Natural killer cell (primary cell): ENCODE measurements around the gene SAG. TPM values are rescaled to one million over a fixed set of nuclear protein-coding genes. Genes with fewer than 3 reads are reported as not detected.

Experiments
- ATAC-seq, 3 donors: fragments of 150-1000 bp in 2 of 3; fragments of 200-7000 bp in 1 of 3; cut with Tn5 transposase; 1 replicate in 1 of 3; 2 replicates in 2 of 3; pipeline ENCODE4 v1.10.0; 2021; ENCODE audit warnings: mild to moderate bottlenecking in 2 of 3, moderate library complexity in 2 of 3
- DNase-seq, 2 donors: peaks; one replicate each; pipeline versions ENCODE4 v3.0.0 to v3.0.0-alpha.2; 2013 to 2021; ENCODE audit warnings: mixed read lengths in 1 of 2
- H3K27ac ChIP-seq: one replicate; pipeline ENCODE4 v1.5.1; 2013; ENCODE audit warnings: mild to moderate bottlenecking, low read length
- H3K27me3 ChIP-seq: one replicate; pipeline ENCODE4 v1.6.1; 2013; ENCODE audit warnings: low read length; ENCODE audit not compliant: control insufficient read depth, insufficient read depth
- H3K36me3 ChIP-seq: one replicate; pipeline ENCODE4 v1.6.1; 2013; ENCODE audit warnings: low read length; ENCODE audit not compliant: control insufficient read depth, insufficient read depth
- H3K4me1 ChIP-seq: one replicate; pipeline ENCODE4 v1.6.1; 2013; ENCODE audit warnings: low read length; ENCODE audit not compliant: control insufficient read depth, insufficient read depth
- H3K4me3 ChIP-seq: one replicate; pipeline ENCODE4 v1.5.1; 2013; ENCODE audit warnings: low read length
- H3K9me3 ChIP-seq: one replicate; pipeline ENCODE4 v1.6.1; 2013; ENCODE audit warnings: low read length; ENCODE audit not compliant: control insufficient read depth, insufficient read depth
- H3K27ac Mint-ChIP-seq, 2 donors: one replicate each; pipeline ENCODE4 v1.8.0; 2022; ENCODE audit warnings: mild to moderate bottlenecking in 2 of 2, mixed read lengths in 2 of 2, moderate library complexity in 1 of 2
- H3K27me3 Mint-ChIP-seq, 2 donors: one replicate each; pipeline ENCODE4 v1.8.0; 2022; ENCODE audit warnings: low read depth in 2 of 2, mixed read lengths in 2 of 2
- H3K36me3 Mint-ChIP-seq: one replicate; pipeline ENCODE4 v1.8.0; 2022; ENCODE audit warnings: mixed read lengths
- H3K4me1 Mint-ChIP-seq, 2 donors: one replicate each; pipeline ENCODE4 v1.8.0; 2022; ENCODE audit warnings: mixed read lengths in 2 of 2
- H3K4me3 Mint-ChIP-seq: one replicate; pipeline ENCODE4 v1.8.0; 2022; ENCODE audit warnings: mild to moderate bottlenecking, moderate library complexity, mixed read lengths
- H3K9me3 Mint-ChIP-seq, 2 donors: one replicate each; pipeline ENCODE4 v1.8.0; 2022; ENCODE audit warnings: mixed read lengths in 2 of 2
- CTCF ChIP-seq: fragments of 200-600 bp; IDR thresholded peaks from one replicate; pipeline ENCODE4 v1.8.0; 2022; ENCODE audit warnings: antibody characterized with exemption
- WGBS: methylation state at CpG from one replicate; pipeline ENCODE4 v1.1.7; 2013; ENCODE audit warnings: missing lambda C conversion rate; ENCODE audit not compliant: insufficient coverage; 5-methylcytosine and 5-hydroxymethylcytosine counted together
- intact Hi-C: fragments of 100-400 bp; cut with micrococcal nuclease; formaldehyde crosslinking; loops from one replicate; pipeline ENCODE4 v1.14.2; 2022
- total RNA-seq, 4 donors: library from RNA; stranded (reverse); fragments of 120-200 nt in 1 of 4; gene quantifications; one replicate each; pipeline versions ENCODE4 v1.2.3 to v1.2.4, GENCODE V29; 2013 to 2022

The SAG gene
- total RNA-seq, 3 donors from 2014 or later (not counting 1 experiment from before 2014, with no cell fraction given): 0.11 to 0.33 (median 0.12) TPM

GRCh38 chr2:233290051-233290845 is 17.4 kb upstream of the SAG start:
- no peak for DNase-seq
- no peak overlapping the region for H3K4me3 Mint-ChIP-seq
- no peaks in the 10 kb centered on the region for H3K9me3 Mint-ChIP-seq
- no peak for ATAC-seq
- TF ChIP-seq CTCF: no peak
- no peaks in the 10 kb centered on the region for H3K4me1 ChIP-seq
- 96% methylated on average over 10 of the region's 10 CpGs for WGBS
- peaks cover 94% of the 10 kb centered on the region for H3K36me3 ChIP-seq
- H3K36me3 Mint-ChIP-seq: peaks cover 68% of the 10 kb centered on the region
- H3K27ac Mint-ChIP-seq: peak overlapping the region in 1 of 2 donors; percentile 19
- no peaks in the 10 kb centered on the region for H3K27me3 ChIP-seq
- no peak overlapping the region for H3K27ac ChIP-seq
- intact Hi-C loops: no loop called here
- H3K4me1 Mint-ChIP-seq: peaks cover 5 to 33% of the 10 kb centered on the region in 2 donors
- no peaks in the 10 kb centered on the region for H3K9me3 ChIP-seq
- no peak overlapping the region for H3K4me3 ChIP-seq
- no peaks in the 10 kb centered on the region for H3K27me3 Mint-ChIP-seq

GRCh38 chr2:233295891-233296290 is 11.7 kb upstream of the SAG start:
- ATAC-seq (no peak), DNase-seq (no peak)
- peak overlapping the region; percentile 23 to 38 for H3K27ac Mint-ChIP-seq
- no peaks in the 10 kb centered on the region for H3K9me3 Mint-ChIP-seq
- intact Hi-C loops: no loop called here
- TF ChIP-seq CTCF: no peak
- Histone ChIP-seq H3K9me3 (no peaks in the 10 kb centered on the region), H3K4me3 (no peak overlapping the region), H3K27ac (no peak overlapping the region), H3K27me3 (no peaks in the 10 kb centered on the region), H3K36me3 (peaks cover 53% of the 10 kb centered on the region), H3K4me1 (no peaks in the 10 kb centered on the region)
- no peak overlapping the region for H3K4me3 Mint-ChIP-seq
- H3K4me1 Mint-ChIP-seq: peaks cover 12% of the 10 kb centered on the region in 2 donors
- H3K36me3 Mint-ChIP-seq: peaks cover 42% of the 10 kb centered on the region
- no peaks in the 10 kb centered on the region for H3K27me3 Mint-ChIP-seq
- 97% methylated on average over 5 of the region's 5 CpGs for whole genome bisulfite sequencing

GRCh38 chr2:233297076-233297475 is 10.5 kb upstream of the SAG start:
- H3K9me3 Mint-ChIP-seq: no peaks in the 10 kb centered on the region
- no peaks in the 10 kb centered on the region for H3K27me3 Mint-ChIP-seq
- no peak overlapping the region for H3K27ac ChIP-seq
- no peaks in the 10 kb centered on the region for H3K27me3 ChIP-seq
- intact Hi-C loops: no loop called here
- TF ChIP-seq CTCF: no peak
- no peaks in the 10 kb centered on the region for H3K4me1 ChIP-seq
- ATAC-seq (no peak), DNase-seq (no peak)
- no peaks in the 10 kb centered on the region for H3K9me3 ChIP-seq
- H3K36me3 ChIP-seq: peaks cover 41% of the 10 kb centered on the region
- peak overlapping the region in 1 of 2 donors; percentile 33 for H3K27ac Mint-ChIP-seq
- no peak overlapping the region for H3K4me3 ChIP-seq
- H3K4me1 Mint-ChIP-seq: peaks cover 8 to 12% of the 10 kb centered on the region in 2 donors
- peaks cover 32% of the 10 kb centered on the region for H3K36me3 Mint-ChIP-seq
- no peak overlapping the region for H3K4me3 Mint-ChIP-seq
- 91% methylated on average over 7 of the region's 7 CpGs for WGBS
